HG02884 (cell line): ENCODE results near the gene ABCB10.
"Not testable (repeated sequence)": the region's sequence is repeated elsewhere in the genome, so short reads cannot be mapped to it uniquely, and the experiment has no call there.

ENCODE experiments used
- ATAC-seq: cut with Tn5 transposase; IDR thresholded peaks from one replicate; pipeline ENCODE4 v1.9.1; 2021; ENCODE audit warnings: mild to moderate bottlenecking, moderate library complexity; ENCODE audit not compliant: unreplicated experiment

Gene ABCB10

DNA sequence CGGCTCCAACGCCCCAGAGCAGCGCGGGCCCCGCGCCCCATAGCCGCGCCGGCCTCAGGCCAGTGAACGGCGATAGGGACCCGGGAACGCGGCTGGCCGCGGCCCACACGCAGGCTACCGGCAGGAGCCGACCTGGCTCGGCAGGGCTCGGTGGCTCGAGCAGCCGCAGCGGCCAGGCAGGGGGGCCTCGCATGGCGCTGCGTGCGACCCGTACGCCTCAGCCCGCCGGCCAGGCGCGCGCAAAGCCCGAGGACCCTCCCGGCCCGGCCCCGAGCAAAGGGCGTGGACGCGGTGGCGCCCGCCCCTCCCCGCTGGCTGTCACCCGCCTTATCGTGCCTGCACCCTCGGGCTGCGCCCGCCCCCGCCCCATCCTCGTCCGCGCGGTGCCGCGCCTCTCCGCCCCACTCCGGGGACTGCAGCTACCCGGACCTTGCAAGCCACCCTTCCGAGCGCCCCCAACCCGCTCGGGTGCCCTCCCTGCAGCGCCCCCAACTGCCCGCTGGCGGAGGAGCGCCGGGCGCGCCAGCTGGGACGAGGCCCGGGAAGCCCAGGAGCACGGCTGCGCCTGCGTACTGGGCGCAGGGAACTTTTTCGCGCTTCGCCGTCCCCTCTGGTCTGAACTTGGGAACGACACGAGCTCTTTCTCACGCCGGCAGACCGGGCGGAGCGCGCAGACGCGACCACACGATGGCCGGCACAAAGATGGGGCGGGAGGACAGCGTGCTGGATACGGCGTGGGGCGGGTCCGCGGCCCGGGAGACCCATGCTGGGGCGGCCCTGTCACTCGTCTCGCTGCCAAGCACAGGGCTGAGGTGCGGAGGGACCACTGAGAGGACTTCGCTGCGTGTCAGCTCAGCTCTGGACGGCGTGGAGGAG lies at the start of gene ABCB10:
ABCB10 (minus strand) TSS at position 248 of the 876 bp plus-strand sequence; CDS start at position 193, 55 bp downstream.
- ATAC-seq = peak; percentile 71

DNA sequence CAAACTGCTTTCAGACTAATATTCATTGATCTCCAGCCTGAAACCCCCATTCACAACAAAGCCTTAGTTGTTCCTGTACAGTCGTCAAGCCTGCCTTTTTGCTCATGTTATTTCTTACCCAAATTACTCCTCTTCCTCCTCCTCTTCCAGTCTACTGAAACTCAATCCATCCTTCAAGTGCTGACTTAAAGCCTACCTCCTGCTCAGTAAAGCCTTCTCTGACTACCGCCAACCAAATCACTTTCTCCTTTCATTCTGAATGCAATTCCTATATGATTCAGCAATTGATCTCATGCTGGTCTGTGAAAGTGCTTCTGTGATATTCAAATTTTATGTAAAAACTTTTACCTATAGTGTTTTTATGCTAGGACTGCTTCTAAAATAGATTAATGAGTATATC lies 48.9 kb upstream of the ABCB10 start:
- no peak for ATAC-seq

DNA sequence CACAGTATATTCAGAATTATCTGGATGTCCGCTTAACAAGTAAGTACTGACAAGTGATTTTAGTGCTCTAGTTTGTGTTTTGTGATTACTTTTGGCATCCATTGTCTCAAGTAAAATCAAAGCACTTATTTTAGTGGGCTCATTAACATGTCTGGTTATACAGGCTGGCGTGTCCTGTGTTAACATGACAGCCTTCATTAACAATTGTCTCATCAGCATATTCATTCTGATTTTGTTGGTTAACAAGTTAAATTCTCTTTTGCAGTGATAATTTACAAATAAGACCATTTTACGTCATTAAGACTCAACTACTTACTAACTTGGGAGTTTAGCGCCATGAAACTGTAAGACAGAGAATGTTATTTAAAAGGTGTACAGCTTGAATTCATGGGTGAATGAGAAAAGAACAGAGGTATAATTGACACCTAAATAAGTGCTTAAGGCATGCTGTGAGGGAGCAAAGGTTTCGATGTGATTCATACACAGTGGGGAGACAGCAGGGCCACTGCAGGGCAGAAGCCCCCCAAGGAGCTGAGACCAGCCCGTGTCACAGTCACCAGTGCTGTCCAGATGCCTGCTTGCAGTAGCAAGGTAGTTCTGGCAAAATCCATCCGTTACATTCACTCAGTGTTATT lies 45.0 kb upstream of the ABCB10 start:
- ATAC-seq = no peak

DNA sequence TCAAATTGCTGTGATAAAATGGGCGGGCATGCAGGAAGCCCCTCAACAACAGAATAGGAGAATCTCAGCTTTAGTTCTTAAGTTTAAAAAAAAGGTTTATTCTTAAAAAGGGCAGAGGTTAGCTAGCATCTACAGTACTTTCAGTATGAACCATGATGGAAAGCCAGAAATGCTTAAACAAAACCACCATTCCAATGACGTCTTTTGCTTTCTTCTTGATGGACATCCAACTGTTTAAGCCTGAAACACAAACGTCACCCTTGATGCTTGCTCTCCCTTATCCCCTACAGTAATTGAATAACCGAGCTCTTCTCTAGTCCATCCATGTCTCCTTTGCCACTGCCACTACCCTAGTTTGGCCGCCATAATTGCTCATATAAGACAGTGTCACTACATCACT lies 41.7 kb upstream of the ABCB10 start:
- ATAC-seq = no peak

DNA sequence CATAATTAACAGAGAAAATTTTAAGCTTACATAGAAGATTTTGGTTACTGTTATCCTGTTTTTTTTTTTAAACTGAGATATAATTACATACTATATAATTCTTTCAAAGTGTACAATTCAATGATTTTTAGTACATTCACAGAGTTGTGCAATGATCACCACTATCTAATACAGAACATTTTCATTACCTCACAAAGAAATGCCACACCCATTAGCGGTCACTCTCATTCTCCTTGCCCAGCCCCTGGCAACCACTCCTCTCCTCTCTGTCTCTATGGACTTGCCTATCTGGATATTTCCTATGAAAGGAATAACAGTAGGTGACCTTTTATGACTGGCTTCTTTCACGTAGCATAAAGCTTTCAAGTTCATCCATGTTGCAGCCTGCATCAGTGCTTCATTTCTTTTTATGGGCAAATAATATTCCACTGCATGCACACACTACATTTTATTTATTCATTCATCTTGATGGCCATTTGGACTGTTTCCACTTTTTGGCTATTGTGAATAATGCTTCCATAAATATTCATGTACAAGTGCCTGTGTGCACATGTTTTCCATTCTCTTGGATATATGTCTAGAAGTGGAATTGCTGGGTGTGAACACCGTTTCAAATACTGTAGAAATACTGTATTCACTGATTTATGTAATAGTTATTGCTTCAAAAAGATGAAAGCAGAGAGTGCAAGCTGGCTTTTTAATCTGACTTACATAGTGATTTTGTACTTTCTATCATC lies 40.9 kb upstream of the ABCB10 start:
- no peak for ATAC-seq

DNA sequence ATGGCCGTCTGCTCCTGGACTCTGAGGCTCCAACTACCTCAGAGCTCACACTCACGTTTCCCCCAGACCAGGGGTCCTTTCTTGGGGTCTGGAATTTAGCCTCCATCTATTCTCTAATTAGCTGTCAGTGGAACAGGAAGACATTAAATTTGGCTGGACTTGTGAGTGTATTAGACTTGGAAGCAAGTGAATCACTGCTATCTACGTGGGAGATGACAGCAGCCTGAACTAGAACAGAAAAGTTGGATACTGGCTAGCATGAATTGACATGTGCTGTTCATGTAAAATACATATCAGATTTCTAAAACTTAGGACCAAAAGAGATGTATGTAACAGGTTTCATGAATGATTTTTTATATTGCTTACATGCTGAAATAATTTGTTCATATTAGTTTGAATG lies 39.4 kb upstream of the ABCB10 start:
- ATAC-seq = no peak

DNA sequence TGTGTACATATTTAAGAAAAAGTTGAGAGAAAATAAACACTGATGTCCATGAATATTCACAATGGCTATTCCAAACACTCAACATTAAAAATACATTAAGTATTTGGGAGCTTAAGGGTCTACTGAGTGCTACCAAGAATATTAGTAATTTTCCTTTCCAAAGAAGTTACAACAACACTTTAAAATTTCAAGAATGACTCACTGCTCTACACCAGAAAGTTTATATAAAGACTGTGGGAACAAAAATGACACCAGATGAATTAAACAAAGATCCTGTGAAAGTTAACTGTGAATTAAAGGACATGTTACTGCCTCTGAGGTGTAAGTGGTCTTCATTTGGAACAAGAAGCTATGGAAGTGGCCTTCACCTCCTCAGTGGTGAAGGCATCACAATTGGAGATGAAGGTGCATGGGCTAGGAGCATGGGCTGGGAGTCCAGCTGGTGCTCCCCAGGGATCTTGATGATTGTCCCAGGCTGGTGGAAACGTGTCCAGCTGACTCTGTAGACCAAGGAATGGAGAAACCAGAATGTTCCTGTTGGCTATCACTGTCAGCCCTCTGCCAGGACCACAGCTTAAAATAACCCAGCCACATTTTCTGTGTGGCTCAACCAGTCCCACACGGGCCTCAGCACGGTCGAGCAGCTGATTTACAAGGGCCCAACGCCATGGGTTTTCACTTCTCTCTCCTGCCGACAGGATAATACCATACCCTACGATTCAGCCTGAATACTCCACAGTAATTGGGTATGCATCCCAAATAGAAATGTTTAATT lies 38.6 kb upstream of the ABCB10 start:
- ATAC-seq = no peak

DNA sequence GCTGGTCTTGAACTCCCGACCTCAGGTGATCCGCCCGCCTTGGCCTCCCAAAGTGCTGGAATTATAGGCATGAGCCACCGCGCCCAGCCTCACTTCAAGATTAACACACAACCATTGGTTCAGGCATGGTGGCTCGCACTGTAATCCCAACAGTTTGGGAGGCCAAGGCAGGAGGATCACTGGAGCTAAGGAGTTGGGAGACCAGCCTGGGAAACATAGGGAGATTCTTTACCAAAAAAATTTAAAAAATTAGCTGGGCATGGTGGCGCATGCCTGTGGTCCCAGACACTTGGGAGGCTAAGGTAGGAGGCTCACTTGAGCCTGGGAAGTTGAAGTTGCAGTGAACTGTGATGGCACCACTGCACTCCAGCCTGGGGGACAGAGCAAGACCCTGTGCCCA lies 37.4 kb upstream of the ABCB10 start:
- ATAC-seq = not testable (repeated sequence)

DNA sequence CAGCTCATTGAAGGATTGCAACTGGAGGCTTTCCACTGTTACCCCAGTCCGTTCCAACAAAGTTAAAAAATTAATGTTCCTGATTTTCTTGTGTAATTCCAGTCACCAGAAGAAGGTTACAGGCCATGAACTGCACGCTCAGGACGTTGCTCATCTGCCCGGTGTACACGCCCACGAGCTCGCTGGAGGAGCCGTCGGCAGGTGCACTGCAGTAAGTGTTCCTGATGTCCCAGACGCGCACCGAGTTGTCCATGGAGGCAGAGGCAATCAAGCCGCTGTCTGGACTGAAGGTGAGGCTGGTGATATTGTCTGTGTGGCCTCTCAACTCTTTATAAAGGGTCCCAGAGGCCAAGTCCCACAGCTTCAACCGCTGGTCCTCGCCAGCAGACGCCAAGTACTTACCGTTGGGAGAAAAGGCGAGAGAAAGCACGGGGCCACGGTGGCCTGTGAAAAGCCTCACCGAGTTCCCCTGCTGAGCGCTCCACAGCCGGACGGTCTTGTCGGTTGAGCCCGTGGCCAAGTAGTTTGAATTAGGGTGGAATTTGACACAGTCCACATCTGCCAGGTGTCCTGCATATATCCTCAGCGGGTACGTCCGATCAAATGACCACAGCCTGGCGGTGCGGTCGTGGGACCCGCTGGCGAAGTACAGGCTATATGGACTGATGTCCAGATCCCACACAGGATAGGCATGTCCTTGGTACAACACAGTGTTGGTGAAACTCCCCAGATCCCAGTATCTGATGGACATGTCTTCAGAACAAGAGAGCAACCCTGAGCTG lies 35.9 kb upstream of the ABCB10 start:
- no peak for ATAC-seq

DNA sequence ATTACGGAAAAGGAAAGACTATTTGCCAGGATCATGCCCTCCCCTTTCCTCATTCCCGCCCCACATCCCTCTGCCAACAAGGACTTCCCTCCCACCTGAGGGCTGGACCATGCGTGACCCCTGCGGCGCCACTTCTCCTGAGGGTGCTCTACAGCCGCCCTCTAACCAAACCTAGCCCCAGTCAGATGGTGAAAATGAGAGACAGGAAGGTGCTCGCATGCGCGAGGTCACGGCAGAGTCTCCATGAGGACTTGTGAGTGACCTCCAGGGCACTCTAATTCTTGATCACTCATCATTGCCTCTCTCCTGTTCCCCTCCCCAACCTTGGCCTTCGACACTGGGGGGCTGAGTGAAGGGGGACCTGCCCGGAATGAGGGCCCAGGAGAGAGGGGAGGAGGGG lies 35.3 kb upstream of the ABCB10 start:
- no peak for ATAC-seq

DNA sequence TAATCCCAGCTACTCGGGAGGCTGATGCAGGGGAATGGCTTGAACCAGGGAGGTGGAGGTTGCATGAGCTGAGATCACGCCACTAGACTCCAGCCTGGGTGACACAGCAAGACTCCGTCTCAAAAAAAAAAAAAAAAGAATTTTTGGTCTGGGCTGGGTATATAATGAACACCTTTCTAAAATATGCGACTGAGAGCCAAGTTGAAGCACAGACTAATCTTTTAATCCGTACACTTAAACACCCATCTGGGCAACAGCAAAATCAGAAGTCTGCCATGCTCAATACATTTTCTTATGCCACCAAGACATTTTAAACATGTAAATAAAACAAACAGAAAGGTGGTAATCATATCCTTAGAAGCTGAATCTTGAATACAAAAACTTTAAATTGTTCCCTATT lies 31.6 kb upstream of the ABCB10 start:
- no peak for ATAC-seq

DNA sequence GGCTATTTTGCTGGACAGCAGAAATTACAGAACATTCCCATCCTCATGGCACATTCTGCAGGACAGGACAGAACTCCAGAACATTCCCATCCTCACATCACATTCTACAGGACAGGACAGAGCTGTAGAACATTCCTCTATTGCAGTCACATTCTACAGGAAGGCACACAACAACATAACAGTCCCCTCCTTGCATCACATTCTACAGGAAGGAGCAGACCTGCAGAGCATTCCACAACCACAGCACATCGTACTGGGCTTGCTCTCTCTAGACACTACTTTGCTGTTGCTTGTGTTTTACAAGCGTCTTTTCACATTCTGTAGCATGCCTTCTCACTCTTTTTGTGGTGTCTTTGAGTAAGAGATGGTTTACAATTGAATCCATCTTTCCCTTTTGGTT lies 26.8 kb upstream of the ABCB10 start:
- no peak for ATAC-seq

DNA sequence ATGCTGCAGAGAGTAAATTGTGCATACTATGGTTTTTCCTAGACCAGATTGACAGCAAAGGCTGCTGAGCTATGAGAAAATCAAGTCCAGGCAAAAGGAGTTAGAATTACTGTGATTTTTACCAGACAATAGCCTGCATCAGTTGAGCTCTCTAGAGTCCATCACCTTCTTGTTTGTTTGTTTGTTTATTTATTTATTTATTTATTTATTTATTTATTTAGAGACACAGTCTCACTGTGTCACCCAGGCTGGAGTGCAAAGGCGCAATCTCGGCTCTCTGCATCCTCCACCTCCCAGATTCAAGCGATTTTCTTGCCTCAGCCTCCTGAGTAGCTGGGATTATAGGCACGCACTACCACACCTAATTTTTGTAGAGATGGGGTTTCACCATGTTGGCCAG lies 24.2 kb upstream of the ABCB10 start:
- no peak for ATAC-seq

DNA sequence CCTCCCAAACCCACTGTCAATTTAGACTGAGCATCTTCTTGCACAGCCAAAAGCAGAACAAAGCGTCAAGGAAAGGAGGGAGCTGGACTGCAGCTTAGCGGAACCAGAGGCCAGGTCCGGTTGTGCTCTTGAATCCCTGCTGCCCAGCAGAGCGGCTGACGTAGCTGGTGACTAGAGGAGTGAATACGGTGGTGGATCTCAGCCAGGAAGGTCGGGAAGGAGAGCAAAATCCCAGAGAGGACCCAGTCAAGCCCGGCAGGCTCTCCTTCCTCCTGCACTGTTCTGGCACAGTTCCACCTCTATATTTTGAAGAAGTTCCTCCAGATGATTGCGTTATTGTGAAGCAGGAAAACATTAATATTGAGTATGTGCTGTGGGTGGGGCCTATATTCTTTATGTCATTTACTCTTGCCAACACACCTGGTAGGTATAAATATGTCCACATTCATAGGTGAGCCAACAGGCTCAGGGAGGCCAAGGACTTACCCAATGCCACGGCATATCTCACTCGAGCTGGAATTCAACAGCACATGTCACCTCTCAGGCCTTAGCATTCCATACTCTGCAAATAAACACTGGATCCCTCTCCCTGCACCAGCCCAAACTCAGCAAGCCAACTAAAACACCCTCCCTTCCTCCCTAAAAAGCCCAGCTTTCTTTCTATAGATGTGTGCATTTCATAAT lies 23.6 kb upstream of the ABCB10 start:
- ATAC-seq = no peak

DNA sequence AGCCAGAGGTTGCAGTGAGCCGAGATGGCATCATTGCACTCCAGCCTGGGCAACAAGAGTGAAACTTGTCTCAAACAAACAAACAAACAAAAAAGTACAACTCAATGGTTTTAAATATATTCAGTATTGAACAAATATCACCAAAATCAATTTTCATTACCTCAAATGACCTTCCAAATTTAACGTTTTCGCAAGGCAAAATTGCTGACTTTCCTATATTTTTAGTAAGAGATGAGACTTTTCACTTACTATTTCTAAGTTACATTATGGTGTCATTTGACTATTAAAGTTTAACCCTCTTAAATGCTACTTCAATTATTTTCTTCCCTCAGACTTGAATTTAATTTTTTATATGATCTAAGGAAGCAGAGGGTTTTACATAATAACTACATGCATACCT lies 23.0 kb upstream of the ABCB10 start:
- no peak for ATAC-seq

DNA sequence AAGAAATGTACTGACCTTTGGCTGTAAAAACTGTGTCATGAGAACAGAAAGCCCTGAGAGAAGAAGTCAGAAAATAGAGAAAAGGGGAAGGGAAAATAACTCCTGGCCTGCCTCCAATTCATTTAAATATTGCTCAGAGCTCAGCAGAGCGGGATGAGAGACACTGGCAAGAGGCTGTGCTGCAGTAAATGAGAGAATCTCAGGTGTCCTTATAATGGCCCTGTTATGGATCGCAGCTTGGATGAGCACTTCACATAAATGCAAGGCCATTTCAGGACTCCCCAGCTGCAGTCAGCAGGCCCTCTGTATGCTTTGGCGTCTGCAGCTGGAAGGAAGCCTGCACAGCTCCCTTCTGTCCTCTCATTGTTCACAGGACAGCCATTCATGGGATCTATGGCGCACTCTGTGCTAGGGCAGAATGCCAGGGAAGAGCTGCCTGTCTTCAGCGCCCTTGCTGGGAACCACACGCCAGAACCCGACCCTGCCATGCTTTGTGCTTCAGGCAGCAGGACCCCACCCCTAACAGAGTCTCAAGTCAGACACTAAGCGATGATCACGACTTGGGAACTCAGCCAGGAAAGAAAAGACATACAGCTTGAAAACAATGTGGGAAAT lies 20.7 kb upstream of the ABCB10 start:
- ATAC-seq = peak; percentile 89

DNA sequence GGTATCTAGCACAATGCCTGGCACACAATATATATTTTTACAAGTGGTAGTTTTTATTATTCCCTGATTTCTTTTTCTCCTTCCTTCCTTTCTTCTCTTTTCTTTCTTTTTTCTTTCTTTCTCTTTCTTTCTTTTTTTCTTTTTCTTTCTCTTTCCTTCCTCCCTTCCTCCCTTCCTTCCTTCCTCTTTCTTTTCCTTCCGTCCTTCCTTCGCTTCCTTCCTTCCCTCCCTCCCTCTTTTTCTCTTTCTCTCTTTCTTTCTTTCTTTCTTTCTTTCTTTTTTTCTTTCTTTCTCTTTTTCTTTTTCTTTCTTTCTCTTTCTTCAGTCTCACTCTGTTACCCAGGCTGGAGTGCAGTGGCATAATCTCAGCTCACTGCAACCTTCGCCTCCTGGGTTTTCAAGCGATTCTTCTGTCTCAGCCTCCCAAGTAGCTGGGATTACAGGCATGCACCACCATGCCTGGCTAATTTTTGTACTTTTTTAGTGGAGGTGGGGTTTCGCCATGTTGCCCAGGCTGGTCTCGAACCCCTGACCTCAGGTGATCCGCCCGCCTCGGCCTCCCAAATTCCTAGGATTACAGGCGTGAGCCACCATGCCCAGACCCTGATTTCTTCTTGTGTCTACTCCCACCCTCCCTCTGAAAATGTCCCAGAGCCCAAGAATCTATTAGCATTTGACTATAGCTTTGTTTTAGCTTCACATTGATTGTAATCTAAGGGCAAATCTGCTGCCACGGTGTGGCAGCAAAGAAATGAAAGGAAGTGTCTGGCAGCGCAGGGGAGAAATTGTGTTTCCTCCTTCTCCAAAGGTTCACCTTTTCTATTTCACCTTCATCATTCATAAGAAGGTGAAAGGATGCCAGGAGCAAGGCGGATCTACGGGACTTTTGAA lies 19.9 kb upstream of the ABCB10 start:
- ATAC-seq = no peak
